Panc1 (cell line): ENCODE results near the gene CNST.

ENCODE experiments used
- CTCF ChIP-seq: fragments of 450-650 bp; IDR thresholded peaks from 2 replicates; pipeline ENCODE4 v1.5.1; 2017; ENCODE audit warnings: mild to moderate bottlenecking
- POLR2AphosphoS5 ChIP-seq: IDR thresholded peaks from 2 replicates; pipeline ENCODE4 v1.6.1; 2012; ENCODE audit warnings: mild to moderate bottlenecking, low read depth, low read length, moderate library complexity
- SIN3A ChIP-seq: IDR thresholded peaks from 2 replicates; pipeline ENCODE4 v1.6.1; 2012; ENCODE audit warnings: low read depth, mild to moderate bottlenecking, low read length, moderate library complexity, borderline replicate concordance; ENCODE audit not compliant: insufficient read depth
- TCF7L2 ChIP-seq: IDR thresholded peaks from 2 replicates; pipeline ENCODE4 v1.6.1; 2011; ENCODE audit warnings: mild to moderate bottlenecking, low read depth, low read length, inconsistent platforms
- TF ChIP-seq, protein P1 (sequence below), 2 experiments: IDR thresholded peaks; 2 replicates each; pipeline ENCODE4 v1.6.1; 2011 to 2012; ENCODE audit warnings: low read depth in 2 of 2, control low read depth in 1 of 2, low read length in 1 of 2, mild to moderate bottlenecking in 1 of 2, moderate library complexity in 1 of 2; ENCODE audit not compliant: insufficient read depth in 1 of 2

DNA sequence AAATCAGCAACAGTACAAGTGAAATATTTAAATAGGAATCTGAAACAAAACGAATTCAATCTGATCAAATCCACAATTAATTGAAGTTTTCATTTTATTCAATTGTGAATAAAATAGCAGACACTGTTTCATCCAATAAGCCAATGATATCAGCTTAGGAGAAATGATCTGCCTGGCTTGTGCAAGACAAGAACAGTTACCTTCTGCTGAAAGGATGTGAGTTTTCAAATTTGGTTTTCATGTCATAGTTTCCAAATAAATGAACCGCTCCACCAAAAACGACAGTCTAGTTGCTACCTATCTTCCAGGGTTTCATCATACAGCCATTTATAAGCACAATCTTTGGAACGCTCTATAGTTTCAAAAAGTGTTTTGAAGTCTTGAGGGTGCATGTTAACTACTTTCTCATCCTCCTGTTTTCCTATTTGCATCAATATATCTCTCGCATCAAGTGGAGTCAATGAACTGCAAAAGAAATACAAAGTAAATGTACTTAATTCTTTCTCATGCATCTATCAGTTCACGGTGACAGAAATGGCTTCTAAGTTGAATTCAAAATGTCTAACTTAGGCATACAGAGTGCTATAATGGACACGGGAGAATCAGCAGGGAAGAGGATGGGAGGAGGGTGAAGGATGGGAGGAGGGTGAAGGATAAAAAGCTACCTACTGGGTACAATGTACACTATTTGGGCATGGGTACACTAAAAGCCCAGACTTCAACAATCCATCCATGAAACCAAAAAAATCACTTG, 25.3 kb upstream of the CNST start:
- TF ChIP-seq CTCF (no peak), SIN3A (no peak), TCF7L2 (no peak), POLR2AphosphoS5 (no peak)
- TF ChIP-seq, protein P1, sequence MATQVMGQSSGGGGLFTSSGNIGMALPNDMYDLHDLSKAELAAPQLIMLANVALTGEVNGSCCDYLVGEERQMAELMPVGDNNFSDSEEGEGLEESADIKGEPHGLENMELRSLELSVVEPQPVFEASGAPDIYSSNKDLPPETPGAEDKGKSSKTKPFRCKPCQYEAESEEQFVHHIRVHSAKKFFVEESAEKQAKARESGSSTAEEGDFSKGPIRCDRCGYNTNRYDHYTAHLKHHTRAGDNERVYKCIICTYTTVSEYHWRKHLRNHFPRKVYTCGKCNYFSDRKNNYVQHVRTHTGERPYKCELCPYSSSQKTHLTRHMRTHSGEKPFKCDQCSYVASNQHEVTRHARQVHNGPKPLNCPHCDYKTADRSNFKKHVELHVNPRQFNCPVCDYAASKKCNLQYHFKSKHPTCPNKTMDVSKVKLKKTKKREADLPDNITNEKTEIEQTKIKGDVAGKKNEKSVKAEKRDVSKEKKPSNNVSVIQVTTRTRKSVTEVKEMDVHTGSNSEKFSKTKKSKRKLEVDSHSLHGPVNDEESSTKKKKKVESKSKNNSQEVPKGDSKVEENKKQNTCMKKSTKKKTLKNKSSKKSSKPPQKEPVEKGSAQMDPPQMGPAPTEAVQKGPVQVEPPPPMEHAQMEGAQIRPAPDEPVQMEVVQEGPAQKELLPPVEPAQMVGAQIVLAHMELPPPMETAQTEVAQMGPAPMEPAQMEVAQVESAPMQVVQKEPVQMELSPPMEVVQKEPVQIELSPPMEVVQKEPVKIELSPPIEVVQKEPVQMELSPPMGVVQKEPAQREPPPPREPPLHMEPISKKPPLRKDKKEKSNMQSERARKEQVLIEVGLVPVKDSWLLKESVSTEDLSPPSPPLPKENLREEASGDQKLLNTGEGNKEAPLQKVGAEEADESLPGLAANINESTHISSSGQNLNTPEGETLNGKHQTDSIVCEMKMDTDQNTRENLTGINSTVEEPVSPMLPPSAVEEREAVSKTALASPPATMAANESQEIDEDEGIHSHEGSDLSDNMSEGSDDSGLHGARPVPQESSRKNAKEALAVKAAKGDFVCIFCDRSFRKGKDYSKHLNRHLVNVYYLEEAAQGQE (IDR thresholded peaks at IDR 0.05; ENCODE audit: insufficient read depth in 1 of 2, low read depth in 2 of 2, low read length in 1 of 2): no peak
